Activated naive CD8-positive, alpha-beta T cell (primary cell): ENCODE data around the gene AGRP.

Source experiments
- H3K27ac Mint-ChIP-seq: one replicate; pipeline ENCODE4 v1.8.0; 2021; ENCODE audit warnings: mixed read lengths
- H3K27me3 Mint-ChIP-seq: one replicate; pipeline ENCODE4 v1.8.0; 2021; ENCODE audit warnings: mixed read lengths
- H3K36me3 Mint-ChIP-seq: one replicate; pipeline ENCODE4 v1.8.0; 2021; ENCODE audit warnings: mixed read lengths
- H3K4me1 Mint-ChIP-seq: one replicate; pipeline ENCODE4 v1.8.0; 2021; ENCODE audit warnings: low read depth, mixed read lengths
- H3K4me3 Mint-ChIP-seq: one replicate; pipeline ENCODE4 v1.8.0; 2021; ENCODE audit warnings: mild to moderate bottlenecking, mixed read lengths
- H3K9me3 Mint-ChIP-seq: one replicate; pipeline ENCODE4 v1.8.0; 2021; ENCODE audit warnings: low read depth, mixed read lengths

Gene AGRP

GRCh38 chr16:67483150-67483549, at the start of gene AGRP:
TSS of gene AGRP (minus strand) at chr16:67483547. CDS start at chr16:67483398, 149 bp downstream.
- peaks cover 28% of the 10 kb centered on the region for H3K4me1 Mint-ChIP-seq
- no peaks in the 10 kb centered on the region for H3K9me3 Mint-ChIP-seq
- no peaks in the 10 kb centered on the region for H3K27me3 Mint-ChIP-seq
- H3K4me3 Mint-ChIP-seq, result peak within 1 kb of the TSS; percentile 99
- H3K27ac Mint-ChIP-seq, result peak within 1 kb of the TSS; percentile 98
- no peaks in the 10 kb centered on the region for H3K36me3 Mint-ChIP-seq

- H3K4me1 Mint-ChIP-seq, result peaks cover 21% of the 10 kb centered on the region
- peaks cover 2% of the 10 kb centered on the region for H3K27me3 Mint-ChIP-seq
- no peak overlapping the region for H3K27ac Mint-ChIP-seq
- no peaks in the 10 kb centered on the region for H3K9me3 Mint-ChIP-seq
- peak overlapping the region; percentile 57 for H3K4me3 Mint-ChIP-seq
- H3K36me3 Mint-ChIP-seq, result no peaks in the 10 kb centered on the region
These were observed 47.9 kb upstream of the AGRP start for GRCh38 chr16:67531247-67531646.

GRCh38 chr16:67530013-67530939, 46.9 kb upstream of the AGRP start:
- H3K27me3 Mint-ChIP-seq, result peaks cover 2% of the 10 kb centered on the region
- H3K4me1 Mint-ChIP-seq, result peaks cover 19% of the 10 kb centered on the region
- H3K36me3 Mint-ChIP-seq, result no peaks in the 10 kb centered on the region
- H3K27ac Mint-ChIP-seq, result no peak overlapping the region
- no peaks in the 10 kb centered on the region for H3K9me3 Mint-ChIP-seq
- H3K4me3 Mint-ChIP-seq, result peak overlapping the region; percentile 86

- H3K36me3 Mint-ChIP-seq, result no peaks in the 10 kb centered on the region
- peak overlapping the region; percentile 86 for H3K4me3 Mint-ChIP-seq
- H3K4me1 Mint-ChIP-seq, result peaks cover 19% of the 10 kb centered on the region
- H3K9me3 Mint-ChIP-seq, result no peaks in the 10 kb centered on the region
- peaks cover 2% of the 10 kb centered on the region for H3K27me3 Mint-ChIP-seq
- H3K27ac Mint-ChIP-seq, result no peak overlapping the region
These were observed 46.2 kb upstream of the AGRP start for GRCh38 chr16:67529582-67530012.

GRCh38 chr16:67528870-67529581, 45.7 kb upstream of the AGRP start:
- Mint-ChIP-seq H3K9me3 (no peaks in the 10 kb centered on the region), H3K27ac (no peak overlapping the region), H3K4me1 (peaks cover 19% of the 10 kb centered on the region), H3K36me3 (no peaks in the 10 kb centered on the region), H3K4me3 (peak overlapping the region; percentile 86), H3K27me3 (peaks cover 2% of the 10 kb centered on the region)

- Mint-ChIP-seq H3K27ac (no peak within 1 kb of the TSS), H3K9me3 (no peaks in the 10 kb centered on the region)
These were observed 45.0 kb upstream of the AGRP start, which contains the start of gene RIPOR1 for GRCh38 chr16:67528222-67528869. TSS of gene RIPOR1 (plus strand) at chr16:67528829. CDS start at chr16:67538447, 9,618 bp downstream.

GRCh38 chr16:67526149-67526791, 42.9 kb upstream of the AGRP start:
- peaks cover 23% of the 10 kb centered on the region for H3K4me1 Mint-ChIP-seq
- H3K27me3 Mint-ChIP-seq, result peaks cover 2% of the 10 kb centered on the region
- no peaks in the 10 kb centered on the region for H3K9me3 Mint-ChIP-seq
- no peaks in the 10 kb centered on the region for H3K36me3 Mint-ChIP-seq
- H3K27ac Mint-ChIP-seq, result no peak overlapping the region
- H3K4me3 Mint-ChIP-seq, result no peak overlapping the region

More at GRCh38 chr16:67528222-67528869, 45.0 kb upstream of the AGRP start, which contains the start of gene RIPOR1:
- Mint-ChIP-seq H3K4me3 (peak within 1 kb of the TSS; percentile 86), H3K4me1 (peaks cover 19% of the 10 kb centered on the region), H3K27me3 (peaks cover 2% of the 10 kb centered on the region), H3K36me3 (no peaks in the 10 kb centered on the region)

GRCh38 chr16:67525176-67525860, 42.0 kb upstream of the AGRP start:
- H3K36me3 Mint-ChIP-seq, result no peaks in the 10 kb centered on the region
- H3K4me1 Mint-ChIP-seq, result peaks cover 19% of the 10 kb centered on the region
- H3K27ac Mint-ChIP-seq, result no peak overlapping the region
- H3K9me3 Mint-ChIP-seq, result no peaks in the 10 kb centered on the region
- peaks cover 2% of the 10 kb centered on the region for H3K27me3 Mint-ChIP-seq
- H3K4me3 Mint-ChIP-seq, result no peak overlapping the region

GRCh38 chr16:67521095-67521804, 37.9 kb upstream of the AGRP start:
- no peaks in the 10 kb centered on the region for H3K27me3 Mint-ChIP-seq
- H3K36me3 Mint-ChIP-seq, result no peaks in the 10 kb centered on the region
- no peaks in the 10 kb centered on the region for H3K9me3 Mint-ChIP-seq
- H3K4me3 Mint-ChIP-seq, result peak overlapping the region; percentile 92
- peak overlapping the region; percentile 96 for H3K27ac Mint-ChIP-seq
- H3K4me1 Mint-ChIP-seq, result peaks cover 34% of the 10 kb centered on the region

- H3K27ac Mint-ChIP-seq, result no peak overlapping the region
- H3K4me3 Mint-ChIP-seq, result no peak overlapping the region
- H3K36me3 Mint-ChIP-seq, result no peaks in the 10 kb centered on the region
- H3K27me3 Mint-ChIP-seq, result no peaks in the 10 kb centered on the region
- no peaks in the 10 kb centered on the region for H3K9me3 Mint-ChIP-seq
- H3K4me1 Mint-ChIP-seq, result peaks cover 37% of the 10 kb centered on the region
These were observed 35.9 kb upstream of the AGRP start for GRCh38 chr16:67519242-67519641.

GRCh38 chr16:67518676-67519075, 35.3 kb upstream of the AGRP start:
- H3K27ac Mint-ChIP-seq, result peak overlapping the region; percentile 58
- no peaks in the 10 kb centered on the region for H3K9me3 Mint-ChIP-seq
- H3K4me3 Mint-ChIP-seq, result peak overlapping the region; percentile 42
- no peaks in the 10 kb centered on the region for H3K36me3 Mint-ChIP-seq
- H3K4me1 Mint-ChIP-seq, result peaks cover 37% of the 10 kb centered on the region
- no peaks in the 10 kb centered on the region for H3K27me3 Mint-ChIP-seq

GRCh38 chr16:67517661-67518423, 34.5 kb upstream of the AGRP start:
- no peaks in the 10 kb centered on the region for H3K9me3 Mint-ChIP-seq
- peaks cover 35% of the 10 kb centered on the region for H3K4me1 Mint-ChIP-seq
- H3K36me3 Mint-ChIP-seq, result no peaks in the 10 kb centered on the region
- H3K27me3 Mint-ChIP-seq, result no peaks in the 10 kb centered on the region
- no peak overlapping the region for H3K4me3 Mint-ChIP-seq
- no peak overlapping the region for H3K27ac Mint-ChIP-seq

- Mint-ChIP-seq H3K4me1 (peaks cover 34% of the 10 kb centered on the region), H3K9me3 (no peaks in the 10 kb centered on the region), H3K4me3 (no peak overlapping the region), H3K36me3 (no peaks in the 10 kb centered on the region), H3K27me3 (no peaks in the 10 kb centered on the region), H3K27ac (no peak overlapping the region)
These were observed 33.8 kb upstream of the AGRP start for GRCh38 chr16:67517155-67517445.
